Measurements from ENCODE around the gene ZNF655.

DNA sequence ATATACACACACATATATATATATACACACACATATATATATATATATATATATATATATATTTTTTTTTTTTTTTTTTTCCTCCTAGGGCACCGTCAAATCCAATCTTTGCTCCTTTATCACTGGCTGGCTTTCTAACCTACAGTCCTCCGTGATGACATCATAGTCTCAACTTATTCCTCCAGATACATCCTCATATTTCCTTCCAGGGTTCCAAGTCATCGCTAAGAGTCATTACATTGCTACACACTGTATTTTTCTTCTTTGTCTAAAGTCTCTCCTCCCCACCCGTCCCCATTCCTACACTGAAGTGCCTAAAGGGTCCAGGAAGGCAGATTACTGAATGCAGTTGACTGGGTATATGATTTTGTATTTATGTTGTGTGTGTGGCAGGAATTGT, 5.4 kb upstream of the ZNF655 start:
- TF ChIP-seq EZH2 (IDR thresholded peaks at IDR 0.05; ENCODE audit: insufficient read depth, poor library complexity, severe bottlenecking) (no peak), EZH2phosphoT487 (IDR thresholded peaks at IDR 0.05; ENCODE audit: insufficient read depth, low read depth) (no peak)

Measured in GM23248 (cell line).